Endothelial cell (in vitro differentiated cells): ENCODE results near the gene SENP2. TPM values are rescaled to one million over a fixed set of nuclear protein-coding genes. Genes with fewer than 3 reads are reported as not detected.
"Not testable (repeated sequence)": the region's sequence is repeated elsewhere in the genome, so short reads cannot be mapped to it uniquely, and the experiment has no call there.

Source experiments
- DNase-seq: peaks from one replicate; pipeline ENCODE4 v3.0.0; 2021; ENCODE audit warnings: low spot score
- H3K27ac Mint-ChIP-seq: one replicate; pipeline ENCODE4 v1.8.0; 2021; ENCODE audit warnings: mixed read lengths, inconsistent platforms; ENCODE audit not compliant: unreplicated experiment
- H3K27me3 Mint-ChIP-seq: one replicate; pipeline ENCODE4 v1.8.0; 2021; ENCODE audit warnings: mild to moderate bottlenecking, moderate library complexity, mixed read lengths, inconsistent platforms; ENCODE audit not compliant: unreplicated experiment
- H3K36me3 Mint-ChIP-seq: one replicate; pipeline ENCODE4 v1.8.0; 2021; ENCODE audit warnings: mild to moderate bottlenecking, low read depth, mixed read lengths, inconsistent platforms; ENCODE audit not compliant: unreplicated experiment
- H3K4me1 Mint-ChIP-seq: one replicate; pipeline ENCODE4 v1.8.0; 2021; ENCODE audit warnings: mild to moderate bottlenecking, mixed read lengths, inconsistent platforms; ENCODE audit not compliant: unreplicated experiment
- H3K4me3 Mint-ChIP-seq: one replicate; pipeline ENCODE4 v1.8.0; 2021; ENCODE audit warnings: mild to moderate bottlenecking, mixed read lengths, inconsistent platforms; ENCODE audit not compliant: unreplicated experiment
- H3K9me3 Mint-ChIP-seq: one replicate; pipeline ENCODE4 v1.8.0; 2021; ENCODE audit warnings: mixed read lengths, inconsistent platforms; ENCODE audit not compliant: unreplicated experiment
- total RNA-seq: library from RNA; stranded (reverse); fragmentation: NEBNext Ultra II Directional; extraction: Animal tissue kit (Norgen Biotek cat#: 25700); gene quantifications from one replicate; pipeline ENCODE4 v1.2.1, GENCODE V29; 2021; ENCODE audit not compliant: unreplicated experiment
- TF ChIP-seq, protein P1 (sequence below): fragments of 200-600 bp; sonication (generic); IDR thresholded peaks from one replicate; pipeline ENCODE4 v1.5.0; 2021; ENCODE audit warnings: antibody characterized with exemption; ENCODE audit not compliant: unreplicated experiment

SENP2 gene
- total RNA-seq, 1 donor from 2014 or later: 34.0 TPM

DNA sequence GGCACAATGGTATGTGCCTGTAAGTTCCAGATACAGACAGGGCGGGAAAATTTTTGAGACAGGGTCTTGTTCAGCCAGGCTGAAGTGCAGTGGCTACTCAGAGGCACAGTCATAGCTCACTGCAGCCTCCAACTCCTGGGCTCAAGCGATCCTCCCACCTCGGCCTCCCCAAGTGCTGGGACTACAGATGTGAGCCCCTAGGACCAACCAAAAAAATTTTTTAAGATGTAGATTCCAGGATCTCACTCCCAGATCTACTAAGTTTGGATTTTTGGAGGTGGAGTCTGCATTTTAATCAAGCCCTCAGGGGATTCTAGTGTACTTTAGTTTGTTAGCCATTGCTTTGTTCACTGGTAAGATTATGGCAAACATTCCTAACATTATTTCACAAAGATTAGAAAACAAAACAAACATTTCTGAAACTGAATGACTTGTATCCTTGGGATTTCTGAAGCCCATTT is 36.4 kb upstream of the SENP2 start:
- Mint-ChIP-seq H3K4me3 (no peak overlapping the region), H3K27me3 (no peaks in the 10 kb centered on the region), H3K9me3 (no peaks in the 10 kb centered on the region), H3K4me1 (peaks cover 6% of the 10 kb centered on the region), H3K27ac (no peak overlapping the region), H3K36me3 (no peaks in the 10 kb centered on the region)
- TF ChIP-seq, protein P1, sequence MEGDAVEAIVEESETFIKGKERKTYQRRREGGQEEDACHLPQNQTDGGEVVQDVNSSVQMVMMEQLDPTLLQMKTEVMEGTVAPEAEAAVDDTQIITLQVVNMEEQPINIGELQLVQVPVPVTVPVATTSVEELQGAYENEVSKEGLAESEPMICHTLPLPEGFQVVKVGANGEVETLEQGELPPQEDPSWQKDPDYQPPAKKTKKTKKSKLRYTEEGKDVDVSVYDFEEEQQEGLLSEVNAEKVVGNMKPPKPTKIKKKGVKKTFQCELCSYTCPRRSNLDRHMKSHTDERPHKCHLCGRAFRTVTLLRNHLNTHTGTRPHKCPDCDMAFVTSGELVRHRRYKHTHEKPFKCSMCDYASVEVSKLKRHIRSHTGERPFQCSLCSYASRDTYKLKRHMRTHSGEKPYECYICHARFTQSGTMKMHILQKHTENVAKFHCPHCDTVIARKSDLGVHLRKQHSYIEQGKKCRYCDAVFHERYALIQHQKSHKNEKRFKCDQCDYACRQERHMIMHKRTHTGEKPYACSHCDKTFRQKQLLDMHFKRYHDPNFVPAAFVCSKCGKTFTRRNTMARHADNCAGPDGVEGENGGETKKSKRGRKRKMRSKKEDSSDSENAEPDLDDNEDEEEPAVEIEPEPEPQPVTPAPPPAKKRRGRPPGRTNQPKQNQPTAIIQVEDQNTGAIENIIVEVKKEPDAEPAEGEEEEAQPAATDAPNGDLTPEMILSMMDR: no peak
- no peak for DNase-seq

- Mint-ChIP-seq H3K4me1 (peaks cover 6% of the 10 kb centered on the region), H3K27me3 (peaks cover 3% of the 10 kb centered on the region), H3K9me3 (no peaks in the 10 kb centered on the region), H3K27ac (peak within 1 kb of the TSS; percentile 49), H3K4me3 (no peak within 1 kb of the TSS), H3K36me3 (no peaks in the 10 kb centered on the region)
- TF ChIP-seq, protein P1: no peak
- DNase-seq: no peak
Measured at GRCh38 chr3:185552358-185552877, 33.7 kb upstream of the SENP2 start, which contains the start of gene LIPH. TSS of gene LIPH (minus strand) at chr3:185552588. CDS start at chr3:185552471, 117 bp downstream.

GRCh38 chr3:185555101-185555501 is 31.0 kb upstream of the SENP2 start:
- H3K4me1 Mint-ChIP-seq: peaks cover 11% of the 10 kb centered on the region
- no peaks in the 10 kb centered on the region for H3K9me3 Mint-ChIP-seq
- H3K27me3 Mint-ChIP-seq: peaks cover 3% of the 10 kb centered on the region
- no peak overlapping the region for H3K27ac Mint-ChIP-seq
- H3K4me3 Mint-ChIP-seq: no peak overlapping the region
- TF ChIP-seq, protein P1: no peak
- DNase-seq: no peak
- H3K36me3 Mint-ChIP-seq: no peaks in the 10 kb centered on the region

DNA sequence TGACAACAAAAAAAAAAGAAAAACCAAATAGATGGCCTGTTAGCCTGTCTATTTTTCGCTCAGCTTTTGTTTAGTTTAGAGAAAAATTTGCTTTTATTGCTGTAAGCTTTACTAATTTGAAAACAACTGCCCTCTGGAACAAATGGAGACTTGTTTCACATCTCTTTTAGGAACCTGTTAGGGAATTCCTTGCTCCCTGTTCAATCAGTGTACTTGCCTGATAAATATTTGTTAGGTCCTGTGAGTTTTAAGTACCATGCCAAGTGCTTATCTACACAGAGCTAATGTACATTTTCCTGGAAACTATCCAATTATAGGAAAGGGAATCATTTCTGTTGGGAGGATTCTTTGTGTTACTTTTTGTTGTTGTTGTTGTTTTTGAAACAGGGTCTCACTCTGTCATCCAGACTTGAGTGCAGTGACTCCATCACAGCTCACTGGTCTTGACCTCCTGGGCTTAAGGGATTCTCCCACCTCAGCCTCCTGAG is 30.2 kb upstream of the SENP2 start:
- peaks cover 3% of the 10 kb centered on the region for H3K27me3 Mint-ChIP-seq
- DNase-seq: no peak
- H3K9me3 Mint-ChIP-seq: no peaks in the 10 kb centered on the region
- H3K27ac Mint-ChIP-seq: no peak overlapping the region
- H3K4me1 Mint-ChIP-seq: peaks cover 11% of the 10 kb centered on the region
- H3K4me3 Mint-ChIP-seq: no peak overlapping the region
- no peaks in the 10 kb centered on the region for H3K36me3 Mint-ChIP-seq
- TF ChIP-seq, protein P1: no peak

GRCh38 chr3:185556640-185557039 is 29.5 kb upstream of the SENP2 start:
- H3K27me3 Mint-ChIP-seq, H3K27ac Mint-ChIP-seq, H3K9me3 Mint-ChIP-seq, H3K4me3 Mint-ChIP-seq, DNase-seq, H3K36me3 Mint-ChIP-seq: not testable (repeated sequence)
- peaks cover 14% of the 10 kb centered on the region for H3K4me1 Mint-ChIP-seq
